ENCODE results near the gene HSP90B1.
A peak's percentile ranks its signal among the peaks of the same experiment; 100 is the strongest.

Gene HSP90B1

GRCh38 chr12:103966736-103967135 is 36.5 kb downstream of the HSP90B1 start:
- H3K27ac Mint-ChIP-seq = peak overlapping the region; percentile 99
- intact Hi-C loops (cut with micrococcal nuclease) = no loop called here
- H3K9me3 Mint-ChIP-seq = no peaks in the 10 kb centered on the region
- H3K4me1 Mint-ChIP-seq (ENCODE audit: low read depth) = peaks cover 50% of the 10 kb centered on the region
- peak overlapping the region; percentile 99 for H3K4me3 Mint-ChIP-seq
- no peaks in the 10 kb centered on the region for H3K27me3 Mint-ChIP-seq
- peaks cover 37% of the 10 kb centered on the region for H3K36me3 Mint-ChIP-seq (ENCODE audit: low read depth)

DNA sequence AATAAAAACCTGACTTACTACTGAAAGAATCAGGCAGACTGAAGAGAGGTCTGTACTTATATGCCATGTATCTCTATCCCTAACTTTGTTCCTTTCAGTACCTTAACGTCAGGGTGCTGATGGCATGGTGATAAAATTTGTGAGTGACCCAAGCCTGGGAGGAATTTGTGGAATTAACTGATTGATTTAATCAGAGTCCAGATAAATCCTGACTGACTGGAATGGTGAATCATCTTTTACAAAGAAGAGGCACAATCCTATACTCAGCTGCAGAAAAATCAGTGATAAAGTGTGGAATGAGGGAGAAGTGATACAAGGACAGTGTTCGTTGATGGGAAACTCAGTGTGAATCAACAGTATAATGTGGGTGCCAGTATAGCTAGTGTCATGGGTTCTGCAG is 39.2 kb downstream of the HSP90B1 start:
- H3K27me3 Mint-ChIP-seq = no peaks in the 10 kb centered on the region
- intact Hi-C loops (cut with micrococcal nuclease) = no loop called here
- no peaks in the 10 kb centered on the region for H3K9me3 Mint-ChIP-seq
- peaks cover 54% of the 10 kb centered on the region for H3K36me3 Mint-ChIP-seq (ENCODE audit: low read depth)
- peaks cover 54% of the 10 kb centered on the region for H3K4me1 Mint-ChIP-seq (ENCODE audit: low read depth)
- H3K27ac Mint-ChIP-seq = no peak overlapping the region
- H3K4me3 Mint-ChIP-seq = no peak overlapping the region

DNA sequence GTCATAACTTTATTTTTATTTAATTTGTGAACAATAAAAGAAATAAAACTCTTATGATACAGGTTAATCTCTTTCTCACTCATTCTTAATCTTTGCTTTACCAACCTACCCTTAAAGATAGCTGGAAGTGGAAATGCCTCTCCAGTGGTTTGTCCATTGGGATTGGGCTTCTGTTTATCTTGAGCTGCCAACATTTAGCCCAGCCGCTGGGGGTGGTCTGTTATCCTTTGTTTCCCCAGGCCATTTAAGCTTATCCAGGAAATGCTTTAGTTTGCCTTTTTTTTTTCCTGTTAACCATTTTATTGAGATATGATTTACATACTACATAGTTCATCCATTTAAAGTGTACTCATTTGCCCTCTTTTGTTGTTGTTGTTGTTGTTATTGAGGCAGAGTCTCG is 43.7 kb downstream of the HSP90B1 start:
- peak overlapping the region; percentile 65 for H3K27ac Mint-ChIP-seq
- no peaks in the 10 kb centered on the region for H3K27me3 Mint-ChIP-seq
- H3K9me3 Mint-ChIP-seq = no peaks in the 10 kb centered on the region
- intact Hi-C loops (cut with micrococcal nuclease) = no loop called here
- peaks cover 68% of the 10 kb centered on the region for H3K36me3 Mint-ChIP-seq (ENCODE audit: low read depth)
- H3K4me3 Mint-ChIP-seq = no peak overlapping the region
- H3K4me1 Mint-ChIP-seq (ENCODE audit: low read depth) = peaks cover 32% of the 10 kb centered on the region

- H3K4me1 Mint-ChIP-seq (ENCODE audit: low read depth) = peaks cover 25% of the 10 kb centered on the region
- intact Hi-C loops (cut with micrococcal nuclease) = no loop called here
- peak overlapping the region; percentile 7 for H3K27ac Mint-ChIP-seq
- peaks cover 76% of the 10 kb centered on the region for H3K36me3 Mint-ChIP-seq (ENCODE audit: low read depth)
- no peaks in the 10 kb centered on the region for H3K9me3 Mint-ChIP-seq
- no peaks in the 10 kb centered on the region for H3K27me3 Mint-ChIP-seq
- no peak overlapping the region for H3K4me3 Mint-ChIP-seq
Measured at GRCh38 chr12:103975368-103975767, 45.2 kb downstream of the HSP90B1 start.

DNA sequence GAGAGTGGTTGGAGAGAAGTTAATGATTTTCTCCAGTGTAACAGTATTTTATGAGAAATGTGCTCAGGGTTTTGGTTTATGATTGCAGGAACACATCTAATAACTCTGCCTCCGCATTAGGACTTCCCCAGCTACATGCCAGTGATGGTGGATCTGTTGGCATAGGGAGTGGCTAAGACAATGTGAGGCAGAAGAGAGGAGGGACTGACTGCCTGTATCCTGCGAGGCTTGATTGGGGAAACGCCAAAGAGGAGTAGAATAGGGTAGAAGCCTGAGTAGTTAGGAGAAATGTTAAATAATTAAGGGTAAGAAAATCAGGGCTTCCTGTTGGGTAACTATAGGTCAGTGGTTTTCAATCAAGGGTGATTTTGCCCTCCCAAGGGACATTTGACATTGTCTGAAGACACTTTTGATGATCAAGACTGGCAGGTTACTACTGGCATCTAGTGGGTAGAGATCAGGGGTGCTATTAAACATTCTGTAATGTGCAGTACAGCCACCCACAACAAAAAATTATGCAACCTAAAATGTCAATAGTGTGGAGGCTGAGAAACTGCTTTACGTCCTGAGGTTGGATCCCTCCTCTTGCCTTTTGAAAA is 48.3 kb downstream of the HSP90B1 start:
- Mint-ChIP-seq H3K36me3 (ENCODE audit: low read depth) (peaks cover 82% of the 10 kb centered on the region), H3K27me3 (no peaks in the 10 kb centered on the region), H3K4me1 (ENCODE audit: low read depth) (peaks cover 19% of the 10 kb centered on the region), H3K9me3 (no peaks in the 10 kb centered on the region), H3K27ac (no peak overlapping the region), H3K4me3 (no peak overlapping the region)
- intact Hi-C loops (cut with micrococcal nuclease) = no loop called here

- Mint-ChIP-seq H3K4me3 (no peak overlapping the region), H3K36me3 (ENCODE audit: low read depth) (peaks cover 39% of the 10 kb centered on the region), H3K9me3 (no peaks in the 10 kb centered on the region), H3K4me1 (ENCODE audit: low read depth) (no peaks in the 10 kb centered on the region), H3K27ac (no peak overlapping the region), H3K27me3 (no peaks in the 10 kb centered on the region)
- intact Hi-C loops (cut with micrococcal nuclease) = loop anchor here (10.0 kb wide), 1 partner anchor 108 kb away; no protein-coding TSS in a partner anchor
Measured at GRCh38 chr12:103986829-103987228, 56.6 kb downstream of the HSP90B1 start.

DNA sequence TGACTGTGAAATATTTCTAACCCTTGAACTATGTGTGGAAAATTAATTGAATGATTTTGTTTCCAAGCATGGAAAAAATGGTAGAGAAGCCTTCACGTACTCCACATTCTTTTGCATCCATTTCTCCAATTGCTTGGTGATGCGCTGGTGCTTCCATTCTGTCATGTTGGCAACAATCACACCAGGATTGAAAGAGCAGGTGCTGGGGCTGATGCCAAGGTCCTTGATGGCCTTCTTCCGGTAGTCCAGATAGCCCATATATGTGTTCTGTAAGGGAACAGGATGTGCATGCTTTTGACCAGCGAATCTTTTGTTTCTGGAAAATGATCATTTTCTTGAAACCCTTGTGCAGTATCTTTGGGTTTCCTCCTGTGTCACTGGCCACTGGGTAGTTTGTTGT is 64.0 kb downstream of the HSP90B1 start:
- Mint-ChIP-seq H3K4me1 (ENCODE audit: low read depth) (no peaks in the 10 kb centered on the region), H3K36me3 (ENCODE audit: low read depth) (no peaks in the 10 kb centered on the region), H3K27ac (no peak overlapping the region), H3K9me3 (no peaks in the 10 kb centered on the region), H3K4me3 (no peak overlapping the region), H3K27me3 (peaks cover 5% of the 10 kb centered on the region)
- intact Hi-C loops (cut with micrococcal nuclease) = no loop called here

GRCh38 chr12:103996595-103996994 is 66.4 kb downstream of the HSP90B1 start:
- Mint-ChIP-seq H3K27ac (no peak overlapping the region), H3K27me3 (peaks cover 10% of the 10 kb centered on the region), H3K36me3 (ENCODE audit: low read depth) (no peaks in the 10 kb centered on the region), H3K9me3 (no peaks in the 10 kb centered on the region), H3K4me3 (no peak overlapping the region), H3K4me1 (ENCODE audit: low read depth) (no peaks in the 10 kb centered on the region)
- intact Hi-C loops (cut with micrococcal nuclease) = no loop called here

DNA sequence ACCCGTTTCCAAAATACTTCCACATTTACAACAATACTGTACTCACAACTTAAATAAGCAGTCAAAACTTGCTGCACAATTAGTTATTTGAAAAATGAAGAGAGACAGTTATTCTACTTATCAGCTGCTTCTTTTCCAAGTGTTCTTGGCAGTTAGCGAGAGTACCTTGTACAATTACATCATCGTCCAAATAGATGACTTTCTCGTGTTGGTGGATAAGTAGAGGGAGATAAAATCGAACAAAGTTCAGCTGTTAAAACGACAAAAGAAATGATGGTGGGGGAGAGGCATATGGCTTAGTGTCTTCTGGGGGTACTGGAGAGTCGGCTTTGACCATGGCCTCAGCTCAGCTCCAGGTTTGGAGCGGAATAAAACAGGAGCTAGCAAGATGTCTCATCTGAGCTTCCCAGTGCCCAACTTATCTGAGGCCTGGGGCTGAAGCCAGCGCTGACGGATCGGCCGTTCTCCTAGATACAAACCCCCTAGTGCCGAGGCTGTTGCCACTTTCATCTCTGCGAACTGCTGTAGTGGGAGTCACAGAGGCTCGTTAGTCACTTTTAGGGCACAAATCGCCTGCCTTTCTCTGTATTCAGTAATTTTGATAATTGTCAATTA is 67.2 kb downstream of the HSP90B1 start:
- Mint-ChIP-seq H3K27ac (no peak overlapping the region), H3K27me3 (peaks cover 10% of the 10 kb centered on the region), H3K9me3 (no peaks in the 10 kb centered on the region), H3K36me3 (ENCODE audit: low read depth) (no peaks in the 10 kb centered on the region), H3K4me3 (no peak overlapping the region), H3K4me1 (ENCODE audit: low read depth) (no peaks in the 10 kb centered on the region)
- intact Hi-C loops (cut with micrococcal nuclease) = no loop called here

All from dendritic cell treated with granulocyte-macrophage colony-stimulating factor and Interleukin-4, amounts not matched to agents 40 ng/mL and 50 ng/mL, for 4 days (primary cell).